Ramos (cell line): Measurements from ENCODE around the gene TSC2.
"Not testable (repeated sequence)": the region's sequence is repeated elsewhere in the genome, so short reads cannot be mapped to it uniquely, and the experiment has no call there.

Source experiments
- in situ Hi-C: fragments of 300-500 bp; cut with MboI; formaldehyde crosslinking; loops from one replicate; pipeline ENCODE4 v1.14.3; 2022; ENCODE audit warnings: low sequenced_read_pairs; ENCODE audit not compliant: unreplicated experiment

TSC2 gene

DNA sequence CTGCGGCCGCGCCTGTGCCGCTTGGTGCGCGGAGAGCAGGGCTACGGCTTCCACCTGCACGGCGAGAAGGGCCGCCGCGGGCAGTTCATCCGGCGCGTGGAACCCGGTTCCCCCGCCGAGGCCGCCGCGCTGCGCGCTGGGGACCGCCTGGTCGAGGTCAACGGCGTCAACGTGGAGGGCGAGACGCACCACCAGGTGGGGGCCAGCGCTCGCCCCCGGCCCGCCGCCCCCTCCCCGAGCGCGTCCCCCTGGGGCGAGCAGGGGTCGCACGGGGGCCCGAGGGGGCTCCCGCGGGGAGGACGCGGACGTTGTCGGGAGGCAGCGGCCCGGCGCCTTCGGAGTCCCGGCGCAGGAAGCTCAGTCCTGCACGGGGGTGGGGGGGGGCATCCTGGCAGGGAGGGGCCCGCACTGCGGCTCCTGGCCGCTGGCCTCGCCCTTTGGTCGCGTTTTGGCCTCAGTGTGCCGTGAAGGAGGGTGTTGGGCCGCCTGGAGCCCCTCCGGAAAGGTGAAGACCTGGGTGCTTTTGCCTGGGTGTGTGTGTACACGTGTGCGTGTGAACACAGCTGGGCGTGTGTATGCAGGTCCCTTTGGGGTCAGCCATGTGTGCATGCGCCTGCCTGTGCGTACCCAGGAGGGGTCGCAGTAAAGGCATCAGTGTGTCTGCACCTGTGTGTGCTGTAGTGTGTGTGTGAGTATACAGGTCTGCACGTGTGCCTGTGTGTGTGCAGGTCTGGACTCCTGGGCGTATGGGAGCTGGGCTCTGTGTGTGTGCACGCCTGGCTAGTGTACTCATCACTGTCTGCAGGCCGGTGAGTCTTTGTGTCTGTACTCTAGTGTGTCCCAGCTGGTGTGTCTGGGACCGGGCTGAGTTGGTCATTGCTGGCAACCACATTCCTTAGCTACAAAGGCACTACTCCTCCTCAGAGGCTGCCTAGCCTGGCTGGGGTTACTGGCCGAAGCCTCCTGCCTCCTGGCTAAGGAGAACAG, 20.5 kb upstream of the TSC2 start:
- in situ Hi-C loops, result no loop called here

DNA sequence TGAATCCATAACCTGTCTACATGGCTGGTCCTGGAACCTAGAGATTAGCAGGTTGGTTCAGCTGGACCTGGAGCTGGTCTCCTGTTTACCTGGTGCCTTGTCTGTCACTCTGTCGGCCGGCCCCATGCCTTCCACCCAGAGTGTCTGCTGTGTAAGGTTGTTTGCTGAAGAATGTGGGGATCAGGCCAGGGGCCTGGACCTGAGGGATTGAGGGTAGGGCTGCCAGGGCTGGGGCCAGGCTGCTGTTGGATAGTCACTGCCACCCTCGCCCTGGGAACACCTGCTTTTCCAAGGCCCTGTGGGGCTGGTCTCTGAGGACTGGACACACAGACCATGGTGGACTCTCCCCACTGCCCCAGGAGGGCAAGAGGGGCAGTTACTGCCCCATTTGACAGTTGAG, 19.6 kb upstream of the TSC2 start:
- in situ Hi-C loops, result no loop called here

- in situ Hi-C loops, result no loop called here
These were observed 19.1 kb upstream of the TSC2 start for GRCh38 chr16:2028620-2029220.

- in situ Hi-C loops, result no loop called here
These were observed 18.4 kb upstream of the TSC2 start for GRCh38 chr16:2029350-2029749.

- in situ Hi-C loops, result no loop called here
These were observed 17.7 kb upstream of the TSC2 start for GRCh38 chr16:2030036-2030435.

- in situ Hi-C loops, result no loop called here
These were observed 16.7 kb upstream of the TSC2 start for GRCh38 chr16:2031081-2031577.

DNA sequence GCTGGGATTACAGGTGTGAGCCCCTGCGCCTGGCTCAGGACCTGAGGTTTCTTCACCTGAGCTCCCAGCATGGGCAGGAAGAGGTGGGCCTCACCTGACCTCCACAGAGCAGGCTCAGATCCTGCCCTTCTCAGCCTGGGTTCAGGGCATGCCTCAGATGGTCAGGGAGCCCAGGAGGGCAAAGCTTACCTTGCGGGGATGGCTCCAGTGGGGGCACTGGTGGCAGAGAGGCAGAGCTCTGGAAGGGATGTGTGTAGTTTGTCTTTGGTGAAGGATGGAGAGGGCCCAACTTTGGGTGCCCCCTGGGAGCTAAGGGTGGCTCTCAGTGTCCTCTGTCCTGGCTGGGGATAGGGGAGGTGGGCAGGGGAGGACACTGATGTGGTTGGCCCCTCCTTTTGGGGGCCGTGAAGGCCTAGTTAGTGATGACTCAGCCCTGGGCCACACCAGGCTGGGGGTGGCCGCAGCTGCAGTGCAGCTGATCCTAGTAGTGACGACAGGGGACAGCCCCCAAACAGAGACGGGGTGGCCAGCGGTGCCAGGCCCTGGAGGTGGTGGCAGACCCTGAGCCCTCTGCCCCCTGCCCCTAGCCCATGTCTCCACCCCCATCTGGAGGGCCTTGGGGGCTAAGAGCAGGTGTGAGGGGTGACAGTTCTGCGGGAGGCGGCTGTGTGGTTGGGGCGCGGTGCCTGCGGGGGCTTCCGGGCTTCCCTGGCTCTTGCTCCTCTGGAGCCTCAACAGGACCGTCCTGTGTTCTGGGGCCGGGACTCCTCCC, 15.3 kb upstream of the TSC2 start:
- in situ Hi-C loops, result no loop called here

- in situ Hi-C loops, result no loop called here
These were observed 14.5 kb upstream of the TSC2 start for GRCh38 chr16:2033057-2033908.

DNA sequence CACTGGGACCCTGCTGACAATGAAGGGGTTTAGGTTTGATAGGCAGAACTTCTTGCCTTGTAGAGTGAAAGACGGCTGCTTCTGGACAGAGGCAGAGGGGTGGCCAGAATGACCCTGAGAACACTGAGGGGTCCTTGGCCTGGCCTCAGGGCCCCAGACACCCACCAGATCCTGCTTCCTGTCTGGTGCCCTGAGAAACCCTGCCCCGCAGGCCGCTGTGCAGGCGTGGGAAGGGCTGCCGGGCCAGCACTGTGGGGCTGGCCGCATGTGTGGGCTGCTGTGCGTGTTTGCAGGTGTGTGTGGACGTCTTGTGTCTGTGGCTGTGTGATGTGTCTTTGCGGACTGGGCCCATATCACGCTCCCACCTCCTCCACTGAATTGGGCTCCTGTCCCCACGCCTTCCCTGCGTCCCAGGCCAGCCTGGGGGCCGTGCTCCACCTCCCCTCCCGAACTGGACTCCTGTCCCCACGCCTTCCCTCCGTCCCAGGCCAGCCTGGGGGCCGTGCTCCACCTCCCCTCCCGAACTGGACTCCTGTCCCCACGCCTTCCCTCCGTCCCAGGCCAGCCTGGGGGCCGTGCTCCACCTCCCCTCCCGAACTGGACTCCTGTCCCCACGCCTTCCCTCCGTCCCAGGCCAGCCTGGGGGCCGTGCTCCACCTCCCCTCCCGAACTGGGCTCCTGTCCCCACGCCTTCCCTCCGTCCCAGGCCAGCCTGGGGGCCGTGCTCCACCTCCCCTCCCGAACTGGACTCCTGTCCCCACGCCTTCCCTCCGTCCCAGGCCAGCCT, 13.7 kb upstream of the TSC2 start:
- in situ Hi-C loops, result not testable (repeated sequence)

GRCh38 chr16:2034696-2035430, 12.9 kb upstream of the TSC2 start:
- in situ Hi-C loops, result no loop called here

- in situ Hi-C loops, result no loop called here
These were observed 12.2 kb upstream of the TSC2 start for GRCh38 chr16:2035431-2036199.

- in situ Hi-C loops, result no loop called here
These were observed 11.4 kb upstream of the TSC2 start for GRCh38 chr16:2036200-2036966.

DNA sequence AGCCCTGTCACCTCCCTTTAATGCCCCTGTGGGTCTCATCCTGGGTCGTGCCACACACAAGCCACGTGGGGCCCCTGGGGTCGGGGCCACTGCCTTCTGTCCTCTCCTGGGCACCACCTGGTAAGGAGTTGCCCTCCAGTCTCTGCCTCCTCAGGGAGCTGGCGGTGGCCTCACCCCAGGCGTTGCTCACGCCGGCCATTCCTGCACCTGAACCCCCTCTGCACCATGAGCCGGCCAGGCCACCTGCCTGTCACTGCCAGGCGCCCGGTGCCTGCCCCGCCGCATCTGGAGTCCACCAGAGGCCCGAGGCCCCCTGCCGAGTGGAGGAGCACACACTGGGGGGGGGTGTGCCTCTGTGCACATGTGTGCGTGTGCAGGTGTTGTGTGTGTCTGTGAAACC, 10.7 kb upstream of the TSC2 start:
- in situ Hi-C loops, result no loop called here

- in situ Hi-C loops, result no loop called here
These were observed 10.0 kb upstream of the TSC2 start for GRCh38 chr16:2037647-2038381.

GRCh38 chr16:2038382-2039231, 9.2 kb upstream of the TSC2 start:
- in situ Hi-C loops, result no loop called here
